Muscle of leg (tissue), 11 donors: ENCODE data around the gene CUL1. TPM values are rescaled to one million over a fixed set of nuclear protein-coding genes. Genes with fewer than 3 reads are reported as not detected.

Experiments used
- DNase-seq: peaks from one replicate; pipeline ENCODE4 v3.0.0; 2013
- H3K27ac ChIP-seq: one replicate; pipeline ENCODE4 v1.5.1; 2013; ENCODE audit warnings: mild to moderate bottlenecking, low read length, control low read depth
- H3K27me3 ChIP-seq: one replicate; pipeline ENCODE4 v1.6.1; 2013; ENCODE audit warnings: low read length; ENCODE audit not compliant: control insufficient read depth, insufficient read depth
- H3K36me3 ChIP-seq: one replicate; pipeline ENCODE4 v1.6.1; 2013; ENCODE audit warnings: low read length; ENCODE audit not compliant: control insufficient read depth, insufficient read depth
- H3K4me1 ChIP-seq: one replicate; pipeline ENCODE4 v1.6.1; 2013; ENCODE audit warnings: low read length; ENCODE audit not compliant: control insufficient read depth, insufficient read depth
- H3K4me3 ChIP-seq: one replicate; pipeline ENCODE4 v1.5.1; 2013; ENCODE audit warnings: low read length, control low read depth
- H3K9me3 ChIP-seq: replicated peaks from 2 replicates; pipeline ENCODE4 v1.6.1; 2013; ENCODE audit warnings: low read depth, low read length; ENCODE audit not compliant: control insufficient read depth
- WGBS: methylation state at CpG from one replicate; pipeline ENCODE4 v1.1.5; 2013; ENCODE audit warnings: missing lambda C conversion rate; ENCODE audit not compliant: insufficient coverage; 5-methylcytosine and 5-hydroxymethylcytosine counted together
- polyA plus RNA-seq, 8 donors: library from polyadenylated mRNA; unstranded; fragments of 120-200 nt; gene quantifications; one replicate each; pipeline versions ENCODE4 v1.2.1 to v1.2.3, GENCODE V29; 2013; ENCODE audit warnings: inconsistent platforms in 1 of 8, low replicate concordance in 1 of 8; ENCODE audit not compliant: insufficient read length in 8 of 8, insufficient read depth in 1 of 8
- total RNA-seq: library from RNA; stranded (reverse); fragments of 120-200 nt; gene quantifications from one replicate; pipeline ENCODE4 v1.2.4, GENCODE V29; 2013

Gene CUL1
- total and polyA plus RNA-seq, 9 donors, result 34.0 to 51.8 (median 47.5) TPM

- DNase-seq, result no peak
- Histone ChIP-seq H3K4me3 (no peak overlapping the region), H3K27me3 (no peaks in the 10 kb centered on the region), H3K36me3 (no peaks in the 10 kb centered on the region), H3K27ac (no peak overlapping the region), H3K4me1 (peaks cover 4% of the 10 kb centered on the region), H3K9me3 (no peaks in the 10 kb centered on the region)
- whole genome bisulfite sequencing, result 83% methylated on average over 2 of the region's 5 CpGs
Observed at GRCh38 chr7:148694631-148695030, 4.1 kb upstream of the CUL1 start.

DNA sequence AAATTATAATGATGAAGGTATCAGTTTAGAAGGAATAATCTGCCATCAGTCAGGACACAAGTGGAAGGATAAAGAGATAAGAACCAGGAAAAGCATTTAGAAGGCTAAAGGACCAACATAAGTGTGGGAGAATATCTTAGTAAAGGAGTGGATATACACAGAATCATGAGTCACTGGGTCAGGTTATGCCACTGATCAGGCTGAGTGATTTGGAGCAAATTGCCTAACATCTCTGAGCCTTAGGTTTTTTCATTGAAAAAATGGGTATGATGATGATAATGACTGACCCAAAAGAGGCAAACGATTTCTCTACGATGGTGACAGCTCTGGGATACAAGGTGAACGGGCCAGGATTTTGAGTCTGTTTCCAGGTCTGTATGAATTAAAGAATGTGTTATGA is 2.8 kb upstream of the CUL1 start:
- WGBS, result 97% methylated on average over 3 of the region's 3 CpGs
- H3K36me3 ChIP-seq, result no peaks in the 10 kb centered on the region
- H3K4me3 ChIP-seq, result no peak overlapping the region
- H3K9me3 ChIP-seq, result no peaks in the 10 kb centered on the region
- DNase-seq, result no peak
- H3K27ac ChIP-seq, result no peak overlapping the region
- H3K27me3 ChIP-seq, result no peaks in the 10 kb centered on the region
- H3K4me1 ChIP-seq, result peaks cover 10% of the 10 kb centered on the region

DNA sequence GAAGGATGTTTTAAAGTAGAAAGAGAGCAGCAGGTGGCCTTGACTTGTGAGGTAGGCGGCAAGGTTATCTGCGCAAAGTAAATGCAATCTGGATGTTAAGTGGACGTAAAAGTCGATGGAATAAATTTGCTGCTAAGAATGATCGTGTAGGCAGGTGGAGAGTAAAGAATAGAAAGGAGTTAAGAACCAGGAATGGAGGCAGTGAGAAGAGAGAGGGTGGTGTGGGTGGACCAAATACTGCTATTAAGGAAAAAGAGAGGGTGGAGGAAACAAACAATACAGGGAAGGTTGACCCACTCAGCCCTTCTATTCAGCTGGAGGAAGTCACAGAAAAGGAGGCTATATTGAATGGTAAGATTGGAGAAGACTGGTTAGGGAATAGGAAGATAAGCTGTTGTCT is 1.9 kb upstream of the CUL1 start:
- peaks cover 14% of the 10 kb centered on the region for H3K4me1 ChIP-seq
- H3K4me3 ChIP-seq, result no peak overlapping the region
- no peak overlapping the region for H3K27ac ChIP-seq
- WGBS, result 91% methylated on average over 5 of the region's 5 CpGs
- no peaks in the 10 kb centered on the region for H3K36me3 ChIP-seq
- H3K27me3 ChIP-seq, result no peaks in the 10 kb centered on the region
- H3K9me3 ChIP-seq, result no peaks in the 10 kb centered on the region
- DNase-seq, result no peak

DNA sequence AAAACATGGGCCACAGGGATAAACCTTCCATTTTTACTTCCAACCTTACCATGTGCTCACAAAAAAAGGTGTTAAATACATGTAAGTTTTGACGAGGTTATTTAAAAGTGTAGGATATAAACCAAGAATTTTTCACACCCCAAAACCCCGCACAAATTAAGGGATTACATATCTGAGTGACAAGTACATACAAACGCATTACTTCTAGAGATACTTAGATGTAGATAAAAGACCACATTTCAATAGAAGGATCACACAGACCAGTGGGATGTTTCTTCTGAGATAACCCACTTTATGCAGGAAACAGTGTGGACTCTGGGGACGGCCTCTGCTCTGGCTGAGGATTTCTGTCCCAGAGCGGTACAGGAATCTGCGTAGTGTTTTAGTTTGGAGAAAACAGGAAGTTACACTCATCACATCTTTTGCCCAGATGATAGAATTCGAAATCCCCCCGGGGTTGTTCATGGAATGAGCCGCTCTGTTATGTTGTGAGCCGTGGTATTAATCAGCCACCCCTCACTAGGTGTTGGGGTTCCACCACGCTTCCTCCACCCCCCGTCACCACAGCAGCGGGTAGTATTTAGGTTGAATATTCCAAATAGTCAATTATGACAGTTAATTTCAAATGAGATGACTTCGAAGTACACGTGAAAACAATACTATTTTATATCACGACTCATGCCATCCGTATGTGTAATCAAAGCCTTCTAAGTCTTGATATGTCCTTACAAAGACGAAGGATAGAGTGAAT is 1.3 kb upstream of the CUL1 start:
- WGBS, result 0% methylated on average over 1 of the region's 18 CpGs
- peaks cover 14% of the 10 kb centered on the region for H3K4me1 ChIP-seq
- DNase-seq, result peak; percentile 63

DNA sequence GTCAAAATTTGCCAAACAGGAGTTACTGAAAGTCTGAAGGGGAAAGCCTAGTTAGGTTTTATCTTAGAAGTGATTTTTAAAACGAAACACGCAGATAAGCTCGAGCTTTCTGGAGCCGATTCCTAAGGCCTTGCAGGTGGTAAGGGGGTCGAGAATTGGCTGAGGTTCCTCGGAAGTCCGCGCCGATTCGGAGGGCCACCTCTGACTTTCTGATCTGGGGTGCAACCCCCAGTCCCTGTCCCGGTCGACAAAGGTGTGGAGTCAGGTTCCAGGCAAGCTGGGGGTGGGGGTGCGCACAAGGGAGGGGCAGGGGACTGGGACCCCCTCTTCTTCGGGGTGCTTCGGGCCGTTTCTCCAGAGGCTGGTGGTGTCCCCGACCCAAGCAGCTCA is 701 bp upstream of the CUL1 start:
- no peaks in the 10 kb centered on the region for H3K9me3 ChIP-seq
- peak; percentile 29 for DNase-seq
- H3K4me3 ChIP-seq, result peak overlapping the region; percentile 88
- H3K4me1 ChIP-seq, result peaks cover 19% of the 10 kb centered on the region
- WGBS, result 0% methylated on average over 11 of the region's 17 CpGs
- no peaks in the 10 kb centered on the region for H3K27me3 ChIP-seq
- H3K36me3 ChIP-seq, result no peaks in the 10 kb centered on the region
- H3K27ac ChIP-seq, result peak overlapping the region; percentile 83

More for the DNA sequence above, 1.3 kb upstream of the CUL1 start:
- Histone ChIP-seq H3K27me3 (no peaks in the 10 kb centered on the region), H3K27ac (peak overlapping the region; percentile 83), H3K9me3 (no peaks in the 10 kb centered on the region), H3K4me3 (peak overlapping the region; percentile 88), H3K36me3 (no peaks in the 10 kb centered on the region)

- peak; percentile 64 for DNase-seq
- peak overlapping the region; percentile 95 for H3K27ac ChIP-seq
- under 1% methylated on average over 107 of the region's 107 CpGs for WGBS
- H3K27me3 ChIP-seq, result no peaks in the 10 kb centered on the region
- H3K4me1 ChIP-seq, result peaks cover 19% of the 10 kb centered on the region
- H3K4me3 ChIP-seq, result peak overlapping the region; percentile 88
- H3K9me3 ChIP-seq, result no peaks in the 10 kb centered on the region
- H3K36me3 ChIP-seq, result no peaks in the 10 kb centered on the region
Observed at GRCh38 chr7:148699024-148699781, 500 bp downstream of the CUL1 start.

- Histone ChIP-seq H3K36me3 (no peaks in the 10 kb centered on the region), H3K9me3 (no peaks in the 10 kb centered on the region), H3K27ac (peak overlapping the region; percentile 95), H3K27me3 (no peaks in the 10 kb centered on the region), H3K4me3 (peak overlapping the region; percentile 88), H3K4me1 (peaks cover 19% of the 10 kb centered on the region)
- DNase-seq, result peak; percentile 62
- WGBS, result 1% methylated on average over 19 of the region's 36 CpGs
Observed at GRCh38 chr7:148699782-148700629, 1.3 kb downstream of the CUL1 start.

- no peaks in the 10 kb centered on the region for H3K36me3 ChIP-seq
- no peak overlapping the region for H3K27ac ChIP-seq
- peaks cover 19% of the 10 kb centered on the region for H3K4me1 ChIP-seq
- H3K27me3 ChIP-seq, result no peaks in the 10 kb centered on the region
- peak overlapping the region; percentile 88 for H3K4me3 ChIP-seq
- H3K9me3 ChIP-seq, result no peaks in the 10 kb centered on the region
- peak; percentile 44 for DNase-seq
- 27% methylated on average over 1 of the region's 3 CpGs for WGBS
Observed at GRCh38 chr7:148700661-148701064, 2.0 kb downstream of the CUL1 start.

- no peaks in the 10 kb centered on the region for H3K36me3 ChIP-seq
- H3K4me1 ChIP-seq, result peaks cover 19% of the 10 kb centered on the region
- no peak overlapping the region for H3K4me3 ChIP-seq
- no peaks in the 10 kb centered on the region for H3K9me3 ChIP-seq
- WGBS, result no CpG with 5 or more reads among the region's 1 CpG
- peak; percentile 17 for DNase-seq
- no peak overlapping the region for H3K27ac ChIP-seq
- no peaks in the 10 kb centered on the region for H3K27me3 ChIP-seq
Observed at GRCh38 chr7:148701414-148701813, 2.7 kb downstream of the CUL1 start.
